Muscle layer of duodenum (tissue), 2 donors: ENCODE measurements around the gene LPP.
A peak's percentile ranks its signal among the peaks of the same experiment; 100 is the strongest.

ENCODE experiments used
- H3K27ac ChIP-seq: one replicate; pipeline ENCODE4 v1.7.0; 2013; ENCODE audit warnings: mild to moderate bottlenecking, low read length
- H3K27me3 ChIP-seq: one replicate; pipeline ENCODE4 v1.7.0; 2013; ENCODE audit warnings: low read depth, mild to moderate bottlenecking, control low read depth, low read length
- H3K36me3 ChIP-seq, 2 donors: one replicate each; pipeline ENCODE4 v1.7.0; 2013; ENCODE audit warnings: low read length in 2 of 2, control low read depth in 1 of 2, mild to moderate bottlenecking in 1 of 2; ENCODE audit not compliant: insufficient read depth in 2 of 2, control insufficient read depth in 1 of 2
- H3K4me1 ChIP-seq, 2 donors: one replicate each; pipeline ENCODE4 v1.7.0; 2013; ENCODE audit warnings: low read length in 2 of 2, mild to moderate bottlenecking in 2 of 2, control low read depth in 1 of 2, moderate library complexity in 1 of 2; ENCODE audit not compliant: insufficient read depth in 2 of 2, control insufficient read depth in 1 of 2
- H3K4me3 ChIP-seq, 2 donors: one replicate each; pipeline ENCODE4 v1.7.0; 2013; ENCODE audit warnings: low read length in 2 of 2, low read depth in 1 of 2, mild to moderate bottlenecking in 1 of 2
- H3K9me3 ChIP-seq, 2 donors: one replicate each; pipeline ENCODE4 v1.7.0; 2013; ENCODE audit warnings: low read length in 2 of 2, control low read depth in 1 of 2, mild to moderate bottlenecking in 1 of 2; ENCODE audit not compliant: control insufficient read depth in 1 of 2
- donor health status: healthy.

The LPP gene

GRCh38 chr3:188761439-188761838, 607.5 kb downstream of the LPP start:
- H3K27ac ChIP-seq = no peak overlapping the region
- peaks cover 8 to 9% of the 10 kb centered on the region in 2 donors for H3K36me3 ChIP-seq
- H3K4me3 ChIP-seq = no peak overlapping the region
- peaks cover 0 to 12% of the 10 kb centered on the region in 2 donors for H3K4me1 ChIP-seq
- H3K27me3 ChIP-seq = no peaks in the 10 kb centered on the region
- no peaks in the 10 kb centered on the region for H3K9me3 ChIP-seq

DNA sequence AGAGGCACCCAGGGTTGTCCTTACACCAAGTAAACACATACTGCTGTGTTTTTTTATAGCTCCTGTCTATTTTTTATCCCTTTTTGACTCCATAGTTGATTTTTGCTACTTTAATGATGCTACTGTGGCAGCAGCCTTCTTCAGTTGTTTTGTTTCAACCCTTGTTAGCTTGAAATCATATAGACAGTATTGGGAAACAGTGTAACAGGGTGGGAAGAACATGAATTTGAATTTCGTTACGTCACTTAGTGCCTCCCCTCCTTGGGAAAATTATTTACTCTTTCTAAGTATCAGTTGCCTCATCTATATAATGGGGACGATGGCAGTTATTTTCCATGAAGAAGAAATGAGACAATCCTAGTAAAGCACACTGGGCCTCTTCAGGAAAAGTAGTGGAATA, 608.0 kb downstream of the LPP start:
- H3K4me3 ChIP-seq = no peak overlapping the region
- H3K27me3 ChIP-seq = no peaks in the 10 kb centered on the region
- no peak overlapping the region for H3K27ac ChIP-seq
- no peaks in the 10 kb centered on the region for H3K9me3 ChIP-seq
- peaks cover 0 to 12% of the 10 kb centered on the region in 2 donors for H3K4me1 ChIP-seq
- peaks cover 8 to 9% of the 10 kb centered on the region in 2 donors for H3K36me3 ChIP-seq

DNA sequence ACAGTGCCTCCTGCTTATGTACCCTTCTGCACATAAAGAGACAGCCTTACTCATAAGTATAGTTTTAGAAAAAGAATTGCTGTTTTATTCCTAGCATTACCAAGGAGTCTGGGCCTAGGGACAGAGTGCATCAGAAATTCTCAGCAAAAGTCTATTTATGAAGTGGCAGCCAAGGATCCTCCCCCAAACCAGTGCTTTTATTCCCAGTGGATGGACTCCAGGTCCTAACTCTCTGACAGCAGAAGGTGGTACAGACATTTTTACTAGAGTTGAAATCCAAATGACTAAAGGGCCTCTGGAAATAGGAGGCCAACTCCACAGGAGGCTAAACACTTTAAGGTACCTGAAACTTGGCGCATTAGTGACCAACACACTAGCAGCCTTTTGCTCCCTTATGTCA, 610.7 kb downstream of the LPP start:
- H3K4me3 ChIP-seq = no peak overlapping the region
- no peaks in the 10 kb centered on the region for H3K9me3 ChIP-seq
- H3K27me3 ChIP-seq = no peaks in the 10 kb centered on the region
- H3K36me3 ChIP-seq = peaks cover 8 to 9% of the 10 kb centered on the region in 2 donors
- H3K27ac ChIP-seq = no peak overlapping the region
- peaks cover 0 to 12% of the 10 kb centered on the region in 2 donors for H3K4me1 ChIP-seq

DNA sequence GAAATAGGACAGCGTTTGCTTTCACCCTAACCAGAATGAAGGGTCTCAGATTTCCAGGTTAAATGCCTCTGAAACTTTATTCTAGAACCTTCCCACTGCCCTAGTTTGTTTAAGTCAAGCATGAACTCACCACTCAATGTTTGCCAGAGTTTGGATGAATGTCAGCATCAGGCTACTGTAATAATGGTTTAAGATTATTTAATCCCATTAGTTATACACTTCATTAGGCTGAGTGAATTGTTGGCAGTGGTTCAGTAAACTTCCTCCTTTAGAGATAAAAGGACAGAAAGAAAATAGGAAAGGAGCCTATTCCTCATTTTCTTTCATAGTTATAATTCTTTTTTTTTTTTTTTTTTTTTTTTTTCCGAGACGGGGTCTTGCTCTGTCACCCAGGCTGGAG, 615.9 kb downstream of the LPP start:
- Histone ChIP-seq H3K36me3 (no peaks in the 10 kb centered on the region), H3K9me3 (no peaks in the 10 kb centered on the region), H3K4me1 (peaks cover 0 to 6% of the 10 kb centered on the region in 2 donors), H3K27me3 (no peaks in the 10 kb centered on the region), H3K27ac (no peak overlapping the region), H3K4me3 (no peak overlapping the region)

DNA sequence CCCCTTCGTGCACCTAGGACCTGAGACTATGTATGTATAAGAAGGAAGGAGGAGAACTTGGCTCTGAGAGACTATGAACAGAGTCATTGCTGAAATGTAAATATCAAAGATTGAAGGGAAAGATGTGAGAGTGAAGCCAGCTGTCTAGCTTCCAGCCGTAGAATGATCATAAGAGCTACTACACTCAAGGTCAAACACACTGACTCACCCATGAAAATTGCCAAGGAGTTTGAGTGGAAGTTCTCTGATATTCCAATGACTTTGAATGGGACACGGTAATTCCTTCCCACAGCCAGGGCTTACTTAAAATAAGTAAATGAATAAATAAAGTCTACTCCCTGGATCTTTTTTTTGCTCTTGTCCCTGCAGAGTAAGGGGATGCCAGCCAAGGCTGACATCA, 618.9 kb downstream of the LPP start:
- Histone ChIP-seq H3K4me3 (no peak overlapping the region), H3K4me1 (peaks cover 0 to 6% of the 10 kb centered on the region in 2 donors), H3K27ac (no peak overlapping the region), H3K36me3 (no peaks in the 10 kb centered on the region), H3K9me3 (no peaks in the 10 kb centered on the region), H3K27me3 (no peaks in the 10 kb centered on the region)

GRCh38 chr3:188775412-188775811, 621.5 kb downstream of the LPP start:
- Histone ChIP-seq H3K4me1 (peaks cover 8 to 12% of the 10 kb centered on the region in 2 donors), H3K4me3 (no peak overlapping the region)

DNA sequence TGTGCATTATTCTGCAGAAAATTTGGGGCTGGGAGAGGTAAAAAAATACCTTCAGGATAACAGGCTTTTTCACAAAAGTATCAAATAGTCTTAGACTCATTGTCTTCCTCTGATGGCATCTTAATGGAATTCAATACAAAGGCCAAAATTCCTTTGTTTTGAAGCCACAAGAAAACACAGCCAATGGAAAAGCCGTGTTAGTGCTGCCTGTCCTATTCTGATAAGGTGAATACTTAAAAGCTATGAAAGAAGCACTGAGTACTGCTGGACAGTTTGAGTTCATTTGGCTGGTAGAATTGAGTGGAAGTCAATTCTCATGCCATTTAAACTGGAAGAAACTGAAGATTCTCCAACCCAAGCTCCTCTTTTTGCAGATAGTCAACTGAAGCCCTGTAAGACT, 622.5 kb downstream of the LPP start:
- Histone ChIP-seq H3K27ac (no peak overlapping the region), H3K9me3 (no peaks in the 10 kb centered on the region), H3K4me1 (peaks cover 8 to 12% of the 10 kb centered on the region in 2 donors), H3K27me3 (no peaks in the 10 kb centered on the region), H3K36me3 (no peaks in the 10 kb centered on the region), H3K4me3 (no peak overlapping the region)

More at GRCh38 chr3:188775412-188775811, 621.5 kb downstream of the LPP start:
- Histone ChIP-seq H3K27ac (no peak overlapping the region), H3K36me3 (no peaks in the 10 kb centered on the region), H3K9me3 (no peaks in the 10 kb centered on the region), H3K27me3 (no peaks in the 10 kb centered on the region)

- no peak overlapping the region for H3K4me3 ChIP-seq
- no peaks in the 10 kb centered on the region for H3K27me3 ChIP-seq
- no peaks in the 10 kb centered on the region for H3K9me3 ChIP-seq
- H3K27ac ChIP-seq = no peak overlapping the region
- H3K4me1 ChIP-seq = peaks cover 8 to 12% of the 10 kb centered on the region in 2 donors
- no peaks in the 10 kb centered on the region for H3K36me3 ChIP-seq
Observed at GRCh38 chr3:188778091-188778852, 624.3 kb downstream of the LPP start.

DNA sequence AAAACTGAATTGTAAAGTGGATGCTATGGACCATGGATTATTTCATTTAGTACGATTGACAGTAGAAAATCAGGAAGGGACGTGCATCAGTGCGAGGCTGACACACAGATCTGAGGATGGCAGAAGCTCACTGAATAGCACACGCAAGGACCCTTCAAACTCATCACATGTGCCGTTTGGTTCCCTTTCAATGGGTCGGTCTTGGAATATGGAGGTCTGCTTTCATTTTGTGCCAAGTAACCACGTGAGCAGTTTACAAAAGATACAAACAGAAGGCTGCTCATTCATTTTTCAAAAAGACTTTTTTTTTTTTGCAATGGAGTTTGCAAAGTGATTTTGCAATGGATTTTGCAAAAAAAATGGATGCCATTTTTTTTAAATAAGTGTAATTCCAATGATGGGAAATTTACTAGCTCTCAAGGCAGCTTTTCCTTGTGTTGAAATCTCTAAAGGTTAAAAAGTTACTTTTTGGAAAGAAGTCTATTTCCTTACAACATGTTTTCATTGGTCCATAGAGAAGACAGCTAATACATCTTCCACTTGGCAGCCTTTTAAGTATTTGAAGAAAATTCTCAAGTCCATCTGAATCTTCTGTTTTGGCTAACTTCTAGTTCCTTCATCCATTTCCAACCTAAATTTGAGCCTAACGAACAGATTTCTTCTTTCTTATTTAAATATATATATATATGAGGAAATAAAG, 625.5 kb downstream of the LPP start:
- Histone ChIP-seq H3K4me3 (no peak overlapping the region), H3K9me3 (no peaks in the 10 kb centered on the region), H3K27me3 (no peaks in the 10 kb centered on the region), H3K4me1 (peaks cover 8 to 12% of the 10 kb centered on the region in 2 donors), H3K27ac (peak overlapping the region; percentile 70), H3K36me3 (no peaks in the 10 kb centered on the region)

GRCh38 chr3:188780193-188781147, 626.5 kb downstream of the LPP start:
- Histone ChIP-seq H3K4me1 (peaks cover 8 to 12% of the 10 kb centered on the region in 2 donors), H3K9me3 (no peaks in the 10 kb centered on the region), H3K36me3 (no peaks in the 10 kb centered on the region), H3K4me3 (no peak overlapping the region), H3K27me3 (no peaks in the 10 kb centered on the region), H3K27ac (peak overlapping the region; percentile 70)

DNA sequence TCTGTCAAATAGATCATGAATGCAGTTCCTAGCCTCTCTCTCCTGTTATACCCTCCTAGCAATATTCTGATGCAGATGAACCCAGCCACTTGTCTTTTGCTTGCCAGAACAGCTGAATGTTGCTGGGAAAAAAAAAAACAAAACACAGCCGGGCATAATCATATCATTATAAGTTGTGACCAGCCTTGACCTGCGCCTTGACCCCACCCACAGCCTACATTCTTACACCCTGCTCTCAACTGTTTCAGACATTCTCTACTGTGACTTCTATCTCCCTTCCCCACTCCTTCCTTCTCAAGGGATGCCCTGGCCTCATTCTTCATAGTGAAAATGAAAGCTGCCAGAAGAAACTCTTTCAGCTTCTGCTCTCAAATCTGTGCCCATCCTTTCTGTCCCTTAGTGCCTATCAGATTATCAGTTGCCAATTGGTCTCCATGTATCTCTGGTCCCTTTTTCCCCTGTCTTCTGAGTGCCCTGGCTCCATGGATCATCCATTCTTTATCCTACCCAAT, 628.7 kb downstream of the LPP start:
- Histone ChIP-seq H3K36me3 (no peaks in the 10 kb centered on the region), H3K4me3 (no peak overlapping the region), H3K27ac (peak overlapping the region; percentile 39), H3K27me3 (no peaks in the 10 kb centered on the region), H3K4me1 (peaks cover 8 to 12% of the 10 kb centered on the region in 2 donors), H3K9me3 (no peaks in the 10 kb centered on the region)
